GM13977 (cell line): ENCODE measurements around the gene RNF133.

Source experiments
- DNase-seq: peaks from one replicate; pipeline ENCODE4 v3.0.0; 2012; ENCODE audit warnings: low spot score
- CTCF ChIP-seq: IDR thresholded peaks from 2 replicates; pipeline ENCODE4 v1.5.1; 2012; ENCODE audit warnings: mild to moderate bottlenecking, control low read depth; ENCODE audit not compliant: insufficient read depth; ENCODE audit errors: extremely low read depth, missing control alignments
- in situ Hi-C: fragments of 300-500 bp; cut with MboI; formaldehyde crosslinking; loops from one replicate; pipeline ENCODE4 v1.12.0; 2022; ENCODE audit warnings: low sequenced_read_pairs, low pct_unique_long_range_greater_than_20kb, mixed read lengths, inconsistent platforms; ENCODE audit not compliant: unreplicated experiment

Gene RNF133

GRCh38 chr7:122674502-122674901 is 24.4 kb downstream of the RNF133 start:
- in situ Hi-C loops = no loop called here
- TF ChIP-seq CTCF = no peak
- DNase-seq = no peak

GRCh38 chr7:122673951-122674350 is 25.0 kb downstream of the RNF133 start:
- in situ Hi-C loops = no loop called here
- no peak for DNase-seq
- no peak for TF ChIP-seq CTCF

- in situ Hi-C loops = no loop called here
- DNase-seq = no peak
- TF ChIP-seq CTCF = no peak
Observed at GRCh38 chr7:122672536-122672935, 26.4 kb downstream of the RNF133 start.

- no peak for DNase-seq
Observed at GRCh38 chr7:122663733-122664132, 35.2 kb downstream of the RNF133 start.

GRCh38 chr7:122658856-122659255 is 40.1 kb downstream of the RNF133 start:
- no peak for DNase-seq
- in situ Hi-C loops = no loop called here
- no peak for TF ChIP-seq CTCF

More at GRCh38 chr7:122663733-122664132, 35.2 kb downstream of the RNF133 start:
- in situ Hi-C loops = no loop called here
- no peak for TF ChIP-seq CTCF

- no peak for DNase-seq
- in situ Hi-C loops = no loop called here
- no peak for TF ChIP-seq CTCF
Observed at GRCh38 chr7:122653685-122654084, 45.2 kb downstream of the RNF133 start.

GRCh38 chr7:122652876-122653275 is 46.0 kb downstream of the RNF133 start:
- in situ Hi-C loops = no loop called here
- DNase-seq = no peak
- TF ChIP-seq CTCF = no peak
